Mesothelial cell of epicardium (in vitro differentiated cells): ENCODE results near the gene HES2. TPM values are rescaled to one million over a fixed set of nuclear protein-coding genes. Genes with fewer than 3 reads are reported as not detected.

Experiments used
- microRNA-seq: library from miRNA; unstranded; fragments of <30 nt; microRNA quantifications from one replicate; pipeline ENCODE4 v1.2.0, GENCODE V29; 2021; ENCODE audit warnings: inconsistent platforms, mixed read lengths
- total RNA-seq: library from RNA; stranded (reverse); gene quantifications from 3 replicates; pipeline ENCODE4 v1.2.1, GENCODE V29; 2021

Gene HES2
- total RNA-seq, 1 donor from 2014 or later, result 0.98 TPM

Small RNA genes within 50 kb of the gene (microRNA-seq; reads per million reads assigned to microRNA genes)
- not detected for gene MIR4252

Other genes with a start within 250 kb of the HES2 start
- 4.8 to 4.9 TPM (median 4.9 TPM) in 3 replicates for gene CHD5, start 239.6 kb downstream of the HES2 start, total RNA-seq
- gene RPL22, start 220.3 kb downstream of the HES2 start, total RNA-seq, result 411 to 435 TPM (median 426 TPM) in 3 replicates
- 467 to 481 TPM (median 477 TPM) in 3 replicates for gene RNF207, start 213.8 kb downstream of the HES2 start, total RNA-seq
- 35.1 to 39.8 TPM (median 39.3 TPM) in 3 replicates for gene ICMT, start 184.0 kb downstream of the HES2 start, total RNA-seq
- gene HES3, start 175.7 kb downstream of the HES2 start, total RNA-seq, result not detected in 3 replicates
- 24.6 to 27.5 TPM (median 25.0 TPM) in 3 replicates for gene GPR153, start 158.8 kb downstream of the HES2 start, total RNA-seq
- gene ACOT7, start 26.2 kb downstream of the HES2 start, total RNA-seq, result 17.4 to 21.3 TPM (median 20.3 TPM) in 3 replicates
- gene ESPN, start 4.9 kb upstream of the HES2 start, total RNA-seq, result 1.2 to 1.6 TPM (median 1.4 TPM) in 3 replicates
- gene TNFRSF25, start 46.3 kb upstream of the HES2 start, total RNA-seq, result 38.9 to 41.6 TPM (median 39.4 TPM) in 3 replicates
- 49.3 to 51.2 TPM (median 50.7 TPM) in 3 replicates for gene PLEKHG5, start 71.7 kb upstream of the HES2 start, total RNA-seq
- gene NOL9, start 134.6 kb upstream of the HES2 start, total RNA-seq, result 37.5 to 44.4 TPM (median 37.9 TPM) in 3 replicates
- not detected in 3 replicates for gene TAS1R1, start 135.4 kb upstream of the HES2 start, total RNA-seq
- 33.6 to 41.5 TPM (median 33.8 TPM) in 3 replicates for gene ZBTB48, start 160.1 kb upstream of the HES2 start, total RNA-seq
- 22.0 to 25.1 TPM (median 23.4 TPM) in 3 replicates for gene KLHL21, start 182.9 kb upstream of the HES2 start, total RNA-seq
- gene PHF13, start 193.8 kb upstream of the HES2 start, total RNA-seq, result 33.7 to 35.0 TPM (median 34.0 TPM) in 3 replicates
- 19.8 to 22.9 TPM (median 20.0 TPM) in 3 replicates for gene THAP3, start 204.9 kb upstream of the HES2 start, total RNA-seq